HG03558 (cell line): ENCODE data around the gene INHBE.

ENCODE experiments used
- ATAC-seq: cut with Tn5 transposase; IDR thresholded peaks from one replicate; pipeline ENCODE4 v1.9.1; 2021; ENCODE audit warnings: moderate number of reproducible peaks; ENCODE audit not compliant: unreplicated experiment; ENCODE audit errors: extremely low read depth

INHBE gene

DNA sequence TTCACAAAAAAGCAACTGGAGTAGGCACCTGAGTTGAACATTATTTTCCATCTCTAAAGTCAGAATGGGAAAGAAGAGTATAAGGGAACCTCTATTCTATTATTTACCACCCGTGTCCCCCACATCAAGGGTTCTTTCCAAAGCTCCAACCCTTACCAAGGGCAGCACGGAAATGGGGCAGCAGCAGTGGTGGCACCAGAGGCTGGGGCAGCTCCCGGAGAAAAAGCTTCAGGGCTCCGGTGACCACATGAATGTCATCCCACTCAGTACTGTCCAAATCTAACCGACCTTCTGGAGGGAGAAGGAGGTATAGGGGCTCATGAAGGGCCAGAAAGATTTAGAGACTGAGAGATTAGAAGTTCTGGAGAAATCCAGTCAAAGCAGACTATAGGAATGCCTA lies 18.8 kb downstream of the INHBE start:
- no peak for ATAC-seq

- no peak for ATAC-seq
Measured at GRCh38 chr12:57474430-57474829, 19.3 kb downstream of the INHBE start.

DNA sequence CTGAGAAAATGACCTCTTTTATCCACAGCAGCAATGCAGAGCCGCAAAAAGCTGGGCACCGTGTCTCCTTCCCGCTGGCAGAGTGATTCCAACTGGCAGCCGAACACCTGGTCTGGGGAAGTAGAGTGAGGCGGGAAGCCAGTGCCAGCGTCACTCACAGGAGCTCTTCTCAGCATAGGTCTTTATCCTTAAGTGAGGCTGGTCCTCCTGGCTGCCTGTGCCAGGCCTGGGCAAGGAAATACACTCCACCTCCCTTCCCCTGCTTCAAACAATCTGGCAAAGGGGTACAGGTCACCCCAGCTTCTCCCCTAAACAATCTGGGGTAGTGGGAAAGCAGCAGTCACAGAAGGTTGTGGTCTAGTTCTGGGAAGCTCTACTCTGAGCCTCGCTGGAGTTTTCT lies 19.8 kb downstream of the INHBE start:
- no peak for ATAC-seq

DNA sequence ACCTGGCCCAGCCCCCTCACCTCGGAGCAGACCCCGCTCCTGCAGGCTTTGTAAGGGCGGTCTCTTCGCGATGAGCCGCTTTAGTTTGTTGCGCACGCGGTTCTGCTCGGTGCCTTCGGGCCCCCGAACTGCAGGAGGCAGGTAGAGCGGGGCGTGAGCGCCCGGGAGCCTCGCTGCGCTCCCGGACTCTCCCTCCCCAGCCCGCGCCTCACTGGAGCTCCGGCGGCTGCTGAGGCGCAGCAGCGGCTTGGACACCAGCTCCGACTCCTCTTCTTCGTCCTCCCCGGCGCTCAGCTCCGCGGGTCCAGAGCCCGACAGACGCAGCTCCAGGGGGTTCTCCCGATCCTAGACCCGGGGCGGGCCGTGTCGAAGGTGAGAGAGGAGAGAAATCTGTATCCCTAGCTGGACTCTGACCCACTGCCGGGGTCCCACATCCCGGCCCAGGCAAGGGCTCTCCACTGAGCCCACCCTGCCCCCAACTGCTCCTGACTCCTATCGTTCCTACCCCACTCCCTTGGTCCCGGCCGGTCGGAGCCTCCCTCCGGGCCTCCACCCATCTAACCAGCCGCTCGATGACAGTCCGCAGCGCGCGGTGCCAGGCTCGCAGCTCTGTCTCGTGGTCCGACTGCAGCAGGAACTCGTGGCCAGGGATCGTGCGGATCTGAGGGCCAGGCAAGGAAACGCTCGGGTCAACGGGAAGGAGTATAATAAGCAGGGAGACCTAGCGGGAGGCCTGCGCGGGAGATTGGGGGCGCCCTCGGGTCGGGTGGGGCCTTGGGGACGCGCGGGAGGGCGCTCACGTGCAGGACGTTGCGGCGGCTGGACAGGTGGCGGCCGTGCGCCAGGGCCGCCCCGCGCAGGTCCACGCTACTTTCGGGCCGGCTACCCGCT lies 20.4 kb downstream of the INHBE start:
- ATAC-seq = no peak

- ATAC-seq = no peak
Measured at GRCh38 chr12:57476162-57476992, 21.3 kb downstream of the INHBE start.

GRCh38 chr12:57476993-57477709 lies 22.0 kb downstream of the INHBE start:
- no peak for ATAC-seq

DNA sequence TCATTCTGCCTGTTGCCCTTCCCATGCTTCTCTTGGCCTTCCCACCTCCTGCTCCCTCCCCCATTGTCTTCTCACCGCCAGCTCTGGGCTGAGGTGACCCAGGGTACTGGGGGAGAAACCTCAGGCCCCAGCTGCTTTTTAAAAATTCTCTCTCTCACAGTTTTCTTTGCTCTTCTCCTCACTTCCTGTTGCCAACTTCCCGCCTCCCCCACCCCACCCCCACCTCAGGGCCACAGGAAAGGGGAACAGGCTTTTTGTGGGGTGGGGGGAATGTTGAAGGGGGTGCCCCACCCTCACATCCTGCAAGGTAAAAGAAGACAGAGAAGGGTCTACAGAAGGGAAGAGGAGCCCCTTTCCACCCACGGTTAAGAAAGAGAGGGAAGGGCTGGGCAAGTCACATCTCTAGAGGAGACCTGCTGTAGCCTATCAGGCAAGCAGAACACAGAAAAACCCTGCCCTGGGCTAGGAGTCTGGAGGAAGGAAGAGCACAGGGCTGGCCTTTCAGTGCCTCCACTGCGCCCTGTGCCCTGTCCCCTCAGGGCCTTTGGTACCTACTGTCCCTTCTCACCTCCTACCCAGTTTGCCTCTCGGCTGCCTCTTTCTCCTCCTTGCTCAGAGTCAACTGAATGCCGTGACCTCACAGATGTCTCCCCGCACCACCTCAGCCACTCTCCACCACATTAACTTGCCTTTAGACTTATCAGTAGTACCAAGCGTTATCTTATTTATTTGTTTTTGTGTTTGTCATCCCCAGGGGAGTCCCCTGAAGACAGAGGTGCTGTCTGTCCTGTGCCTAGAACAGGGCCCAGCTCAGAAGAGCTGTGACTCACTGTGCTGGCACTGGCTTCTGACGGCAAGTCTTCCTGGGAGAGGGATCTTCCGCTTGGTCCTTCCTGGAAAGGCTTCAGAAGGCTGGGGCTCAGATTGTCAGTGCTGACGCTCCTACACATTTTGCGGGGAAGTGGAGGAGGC lies 22.9 kb downstream of the INHBE start:
- no peak for ATAC-seq

DNA sequence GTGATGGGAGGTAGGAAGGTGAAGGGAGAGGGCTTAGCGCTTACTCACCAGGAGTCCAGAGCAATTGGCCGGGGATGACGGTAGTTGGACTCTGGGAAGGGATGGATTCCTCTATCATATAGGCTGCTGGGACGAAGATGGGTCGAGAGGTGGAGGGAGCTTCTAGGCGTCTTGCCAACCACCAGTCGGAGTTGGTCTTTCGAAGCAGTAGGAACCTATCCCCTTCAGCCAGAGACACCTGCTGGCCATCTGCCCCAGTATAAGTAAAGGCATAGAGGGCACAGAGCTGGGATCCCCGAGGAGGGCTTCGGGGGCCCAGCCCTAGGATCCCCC lies 23.9 kb downstream of the INHBE start:
- no peak for ATAC-seq

DNA sequence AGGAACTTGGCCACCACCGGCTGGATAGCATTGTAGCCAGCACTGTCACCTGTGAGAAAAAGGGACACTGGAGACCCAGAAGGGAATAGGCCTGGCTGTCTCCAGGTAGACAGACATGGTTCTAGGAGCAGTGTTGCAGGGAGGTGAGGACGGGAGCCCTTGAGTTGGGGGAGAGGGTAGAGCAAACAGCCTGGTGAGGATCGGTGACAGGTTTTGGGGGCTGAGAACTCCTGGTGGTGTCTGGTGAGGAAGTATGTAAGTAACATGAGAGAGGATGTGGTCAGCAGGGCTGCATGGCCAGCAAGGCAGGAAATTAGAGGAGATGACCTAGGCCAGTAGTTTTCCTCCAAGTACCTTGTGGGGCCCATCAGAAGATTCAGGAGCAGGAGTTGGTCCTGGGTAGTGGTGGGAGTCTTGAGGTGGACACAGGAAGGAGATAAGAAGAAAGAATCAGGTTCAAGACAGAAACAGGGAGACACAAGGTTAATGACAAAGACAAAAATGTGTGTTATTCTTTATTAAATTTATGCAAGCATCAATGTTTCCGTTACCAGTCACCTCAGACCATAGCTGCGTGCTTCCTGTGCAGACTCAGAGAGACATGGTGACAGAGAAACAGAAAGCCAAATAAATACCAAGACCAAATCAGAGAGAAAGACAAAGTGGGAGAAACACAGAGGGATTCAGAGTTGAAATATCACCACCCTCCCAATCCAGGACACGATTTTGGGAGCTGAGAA lies 24.4 kb downstream of the INHBE start, which contains the start of gene ARHGAP9:
ARHGAP9 (minus strand) TSS at position 491 of the 740 bp plus-strand sequence; CDS start at position 31, 460 bp downstream.
- ATAC-seq = no peak

GRCh38 chr12:57481671-57482070 lies 26.6 kb downstream of the INHBE start:
- no peak for ATAC-seq

GRCh38 chr12:57483466-57483865 lies 28.4 kb downstream of the INHBE start:
- no peak for ATAC-seq

DNA sequence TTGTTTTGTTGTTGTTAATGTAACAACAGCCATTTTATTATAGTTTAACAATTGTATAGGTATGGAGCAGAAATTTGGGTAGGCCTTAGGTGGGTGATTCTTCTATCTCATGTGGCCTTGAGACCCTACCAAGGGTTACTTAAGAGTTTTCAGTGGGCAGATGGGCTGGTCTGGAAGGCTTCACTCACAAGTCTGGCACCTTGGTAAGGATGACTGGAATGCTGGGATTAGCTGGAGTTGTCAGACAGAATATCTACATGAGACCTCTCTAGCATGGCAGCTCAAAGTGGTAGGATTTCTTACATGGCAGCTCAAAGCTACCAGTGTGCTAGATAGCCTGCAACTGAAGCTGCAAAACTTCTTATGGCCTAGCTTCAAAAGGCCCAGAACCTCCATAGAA lies 30.6 kb downstream of the INHBE start:
- no peak for ATAC-seq

DNA sequence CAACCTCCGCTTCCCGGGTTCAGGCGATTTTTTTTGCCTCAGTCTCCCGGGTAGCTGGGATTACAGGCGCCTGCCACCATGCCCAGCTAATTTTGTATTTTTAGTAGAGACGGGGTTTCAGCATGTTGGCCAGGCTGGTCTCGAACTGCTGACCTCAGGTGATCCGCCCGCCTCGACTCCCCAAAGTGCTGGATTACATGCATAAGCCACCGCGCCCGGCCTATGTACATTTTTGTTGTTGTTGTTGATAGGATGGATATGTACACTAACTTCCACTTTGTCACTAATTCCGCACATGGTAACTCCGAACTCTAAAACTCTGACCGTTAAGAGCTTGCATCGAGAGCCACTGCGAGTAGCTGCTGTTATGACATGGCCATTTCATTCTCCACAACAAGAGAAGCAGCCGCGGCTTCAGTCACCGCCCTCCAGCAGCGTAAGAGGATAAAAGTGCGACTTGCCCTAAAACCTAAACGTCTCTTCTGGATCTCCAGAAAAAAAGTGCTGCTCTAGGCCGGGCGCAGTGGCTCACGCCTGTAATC lies 32.0 kb downstream of the INHBE start:
- ATAC-seq = no peak

DNA sequence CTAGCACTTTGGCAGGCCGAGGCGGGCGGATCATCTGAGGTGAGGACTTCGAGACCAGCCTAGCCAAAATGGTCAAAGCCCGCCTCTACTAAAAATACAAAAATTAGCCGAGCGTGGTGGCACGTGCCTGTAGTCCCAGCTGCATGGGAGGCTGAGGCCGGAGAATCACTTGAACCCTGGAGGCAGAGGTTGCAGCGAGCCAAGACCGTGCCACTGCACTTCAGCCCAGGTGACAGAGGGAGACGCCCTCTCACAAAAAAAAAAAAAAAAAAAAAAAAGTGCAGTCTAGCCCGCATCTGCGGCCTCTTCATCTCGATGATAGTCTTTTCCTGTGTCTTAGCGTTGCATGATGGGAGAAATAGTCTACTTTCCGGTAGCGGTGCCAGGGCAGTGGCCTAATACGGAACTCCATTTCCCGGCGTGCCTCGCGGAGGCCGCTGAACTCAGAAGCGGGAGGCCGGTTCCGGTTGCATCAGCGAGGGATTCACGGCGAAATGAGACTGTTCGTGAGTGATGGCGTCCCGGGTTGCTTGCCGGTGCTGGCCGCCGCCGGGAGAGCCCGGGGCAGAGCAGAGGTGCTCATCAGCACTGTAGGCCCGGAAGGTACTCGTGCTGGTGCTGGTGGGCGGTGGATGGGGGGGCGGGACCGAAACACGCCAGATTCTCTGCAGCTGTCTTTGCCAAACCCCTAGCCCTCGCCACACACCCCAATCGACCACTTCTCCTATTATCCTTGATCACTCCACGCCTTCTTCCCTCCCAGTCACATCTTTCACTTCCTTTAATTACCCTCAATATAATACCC lies 32.7 kb downstream of the INHBE start, which contains the start of gene MARS1:
MARS1 (plus strand) TSS at position 472 of the 805 bp plus-strand sequence; CDS start at position 495, 23 bp downstream.
- peak; percentile 97 for ATAC-seq

DNA sequence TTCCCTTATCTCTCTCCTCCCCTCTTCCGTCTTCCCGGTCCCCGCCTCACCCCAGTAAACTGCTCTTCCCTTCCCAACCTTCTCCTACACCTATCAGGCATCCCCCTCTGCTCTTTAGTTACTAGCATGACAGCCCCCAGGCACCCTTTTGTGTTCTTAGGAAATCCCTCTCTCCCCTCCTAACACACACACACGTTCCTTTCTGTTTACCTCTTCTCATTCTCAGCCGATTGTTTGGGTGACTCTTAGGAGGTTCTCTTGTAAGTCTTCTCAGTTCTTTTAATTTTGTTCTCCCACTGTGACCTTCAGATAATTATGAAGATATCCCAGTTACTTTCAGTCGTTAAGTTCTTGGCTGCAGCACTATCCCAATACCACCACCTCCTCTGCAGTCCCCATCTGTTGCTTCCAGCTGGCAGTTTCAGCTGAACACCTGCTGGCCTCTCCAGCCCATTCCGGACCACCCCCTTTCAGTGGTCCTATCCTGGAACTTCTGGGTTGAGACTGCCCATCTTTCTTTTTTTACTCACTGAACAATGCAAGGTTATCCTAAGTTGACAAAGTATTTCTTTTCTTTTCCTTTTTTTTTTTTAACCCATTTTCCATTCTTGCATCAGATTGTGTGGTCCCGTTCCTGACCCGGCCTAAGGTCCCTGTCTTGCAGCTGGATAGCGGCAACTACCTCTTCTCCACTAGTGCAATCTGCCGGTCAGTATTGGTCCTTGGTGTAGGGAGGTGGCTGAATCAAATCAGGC lies 33.5 kb downstream of the INHBE start:
- no peak for ATAC-seq

GRCh38 chr12:57489157-57489641 lies 34.1 kb downstream of the INHBE start:
- no peak for ATAC-seq

- no peak for ATAC-seq
Measured at GRCh38 chr12:57490126-57490525, 35.0 kb downstream of the INHBE start.
